ENCODE data around the gene CENPC. TPM values are rescaled to one million over a fixed set of nuclear protein-coding genes. Genes with fewer than 3 reads are reported as not detected.
A peak's percentile ranks its signal among the peaks of the same experiment; 100 is the strongest.
"Not testable (repeated sequence)": the region's sequence is repeated elsewhere in the genome, so short reads cannot be mapped to it uniquely, and the experiment has no call there.

The CENPC gene
- total RNA-seq, 1 experiment from 2014 or later, result 36.4 TPM

DNA sequence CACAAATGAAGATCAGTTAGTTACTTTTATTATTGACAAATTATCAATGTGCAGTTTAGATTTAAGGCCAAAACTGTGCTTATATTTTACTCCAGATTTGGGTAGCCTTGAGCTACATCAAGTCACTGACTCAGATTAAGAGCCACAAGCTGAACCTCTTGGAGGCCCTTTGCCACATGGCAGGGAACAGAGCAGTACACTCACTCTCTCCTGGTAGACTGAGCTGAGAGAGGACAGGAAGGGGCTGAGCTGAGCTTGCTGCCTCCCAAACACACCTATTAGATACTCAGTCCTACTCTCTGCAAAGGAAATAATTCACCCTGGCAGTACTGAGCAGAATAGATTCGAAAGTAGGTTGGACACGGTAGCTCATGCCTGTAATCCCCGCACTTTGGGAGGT, 21.0 kb upstream of the CENPC start:
- no peaks in the 10 kb centered on the region for H3K36me3 ChIP-seq
- H3K4me1 ChIP-seq, result peaks cover 3% of the 10 kb centered on the region; the same call in 1 of the 2 replicates
- H3K27ac ChIP-seq, result no peak overlapping the region
- H3K9me3 ChIP-seq (replicated peaks), result no peaks in the 10 kb centered on the region
- DNase-seq, result no peak
- no peaks in the 10 kb centered on the region for H3K27me3 ChIP-seq
- no peak overlapping the region for H3K4me3 ChIP-seq

DNA sequence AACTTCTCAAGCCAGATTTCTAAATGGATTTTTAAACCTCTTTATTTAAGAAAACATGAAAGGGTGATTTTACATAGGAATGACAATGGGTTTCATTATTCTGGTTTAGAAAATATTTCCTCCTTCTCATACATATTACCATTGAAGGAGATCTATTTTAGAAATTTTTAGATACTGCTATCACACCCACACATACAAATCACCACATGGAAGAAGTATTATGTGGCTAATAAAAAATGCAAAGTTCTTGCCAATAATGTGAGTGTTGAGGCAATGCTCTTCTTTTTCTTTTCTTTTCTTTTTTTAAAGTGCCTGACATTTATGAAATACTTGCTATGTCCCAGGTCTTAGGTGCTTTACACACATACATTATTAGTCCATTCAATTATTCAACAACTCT, 20.0 kb upstream of the CENPC start:
- peaks cover 9% of the 10 kb centered on the region; the same call in 1 of the 2 replicates for H3K4me1 ChIP-seq
- no peak overlapping the region for H3K4me3 ChIP-seq
- no peaks in the 10 kb centered on the region for H3K9me3 ChIP-seq (replicated peaks)
- no peak for DNase-seq
- no peaks in the 10 kb centered on the region for H3K36me3 ChIP-seq
- no peak overlapping the region for H3K27ac ChIP-seq
- H3K27me3 ChIP-seq, result no peaks in the 10 kb centered on the region

DNA sequence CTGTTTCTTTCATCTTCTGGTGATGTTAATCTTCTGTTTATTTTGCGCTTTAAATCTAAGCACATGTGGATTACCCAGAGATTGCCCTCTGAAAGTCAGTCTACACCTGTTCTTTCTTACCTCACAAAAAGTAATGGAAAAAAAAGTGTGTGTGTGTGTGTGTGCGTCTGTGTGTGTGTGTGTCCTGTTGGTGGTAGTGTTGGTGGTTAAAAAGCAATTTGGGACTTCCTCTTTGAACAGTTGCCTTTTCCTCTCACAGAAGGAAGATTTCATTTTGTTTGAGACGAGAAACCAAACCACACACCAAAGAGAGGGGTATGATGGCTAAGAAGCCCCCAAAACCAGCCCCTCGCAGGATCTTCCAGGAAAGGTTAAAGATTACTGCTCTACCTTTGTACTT, 13.2 kb upstream of the CENPC start, which contains the start of gene STAP1:
Gene STAP1, plus strand, starts transcription at position 235 of the 400 bp plus-strand sequence. Its CDS starts 83 bp downstream, at position 318.
- Histone ChIP-seq H3K27me3 (no peaks in the 10 kb centered on the region), H3K9me3 (replicated peaks) (no peaks in the 10 kb centered on the region), H3K4me1 (peaks cover 25% of the 10 kb centered on the region), H3K27ac (no peak within 1 kb of the TSS; the same call in 1 of the 2 replicates), H3K36me3 (no peaks in the 10 kb centered on the region), H3K4me3 (no peak within 1 kb of the TSS)
- peak; percentile 33 to 68 for DNase-seq

DNA sequence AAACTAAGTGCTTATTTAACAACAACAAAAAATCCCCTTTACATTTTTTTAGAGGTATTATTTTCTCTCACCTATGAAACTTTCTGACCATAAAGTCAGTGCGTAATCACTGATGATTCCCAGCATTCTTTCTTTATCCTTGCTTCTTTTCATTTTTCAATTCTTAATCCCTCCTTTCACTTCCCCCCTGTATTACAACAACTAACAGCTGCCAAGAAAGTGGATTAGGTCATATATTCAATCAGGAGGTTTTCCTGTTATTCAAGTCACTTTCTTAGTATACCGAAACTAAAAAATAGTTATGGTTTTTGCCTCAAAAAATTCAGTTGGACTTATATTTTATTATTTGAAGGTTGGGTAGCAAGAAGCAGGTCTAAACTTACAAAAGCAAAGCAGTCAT, 11.1 kb upstream of the CENPC start:
- H3K27me3 ChIP-seq, result no peaks in the 10 kb centered on the region

DNA sequence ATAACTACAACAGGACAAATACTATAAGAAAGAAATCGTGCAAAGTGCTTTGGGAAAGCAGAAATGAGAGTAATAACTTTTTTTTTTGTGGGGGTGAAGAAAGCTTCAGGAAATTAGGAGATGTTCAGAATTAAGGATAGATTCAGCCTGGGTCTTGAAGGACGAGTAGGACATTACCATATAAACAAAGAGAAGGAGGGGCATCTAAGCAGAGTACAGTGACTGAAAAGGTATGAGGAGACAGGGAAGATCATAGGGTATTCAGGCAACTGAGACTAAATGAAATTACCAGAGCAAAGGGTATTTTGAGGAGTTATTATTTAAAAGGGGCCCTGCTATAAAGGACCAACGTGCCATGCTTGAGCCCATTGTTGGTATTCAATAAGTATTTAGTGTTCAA, 10.1 kb upstream of the CENPC start:
- Histone ChIP-seq H3K4me1 (peaks cover 16% of the 10 kb centered on the region), H3K36me3 (no peaks in the 10 kb centered on the region), H3K9me3 (replicated peaks) (no peaks in the 10 kb centered on the region), H3K27me3 (no peaks in the 10 kb centered on the region), H3K4me3 (no peak overlapping the region), H3K27ac (no peak overlapping the region)
- no peak for DNase-seq

More for the DNA sequence above, 11.1 kb upstream of the CENPC start:
- no peaks in the 10 kb centered on the region for H3K36me3 ChIP-seq
- H3K4me3 ChIP-seq, result no peak overlapping the region
- H3K27ac ChIP-seq, result no peak overlapping the region
- DNase-seq, result peak in 1 of 2 experiments; percentile 37
- no peaks in the 10 kb centered on the region for H3K9me3 ChIP-seq (replicated peaks)
- H3K4me1 ChIP-seq, result peaks cover 23% of the 10 kb centered on the region

DNA sequence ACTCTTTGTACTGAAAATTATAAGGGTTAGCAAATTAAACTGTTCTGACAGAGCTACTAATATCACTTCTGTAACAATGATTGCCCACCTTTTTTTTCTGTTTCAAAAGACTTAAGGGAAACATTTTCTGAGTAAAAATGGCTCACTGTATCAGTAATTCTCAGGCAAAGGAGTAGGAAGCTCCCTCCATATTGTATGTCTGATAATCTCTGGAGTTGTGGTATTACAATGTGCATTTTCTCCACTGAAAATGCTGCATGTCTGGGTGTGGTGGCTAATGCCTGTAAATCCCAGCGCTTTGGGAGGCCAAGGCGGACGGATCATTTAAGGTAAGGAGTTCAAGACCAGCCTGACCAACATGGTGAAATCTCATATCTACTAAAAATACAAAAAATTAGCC, 8.8 kb upstream of the CENPC start:
- H3K4me1 ChIP-seq, result peaks cover 16% of the 10 kb centered on the region
- DNase-seq, result no peak
- no peak overlapping the region for H3K27ac ChIP-seq
- no peaks in the 10 kb centered on the region for H3K9me3 ChIP-seq (replicated peaks)
- no peaks in the 10 kb centered on the region for H3K27me3 ChIP-seq
- no peaks in the 10 kb centered on the region for H3K36me3 ChIP-seq
- no peak overlapping the region for H3K4me3 ChIP-seq

DNA sequence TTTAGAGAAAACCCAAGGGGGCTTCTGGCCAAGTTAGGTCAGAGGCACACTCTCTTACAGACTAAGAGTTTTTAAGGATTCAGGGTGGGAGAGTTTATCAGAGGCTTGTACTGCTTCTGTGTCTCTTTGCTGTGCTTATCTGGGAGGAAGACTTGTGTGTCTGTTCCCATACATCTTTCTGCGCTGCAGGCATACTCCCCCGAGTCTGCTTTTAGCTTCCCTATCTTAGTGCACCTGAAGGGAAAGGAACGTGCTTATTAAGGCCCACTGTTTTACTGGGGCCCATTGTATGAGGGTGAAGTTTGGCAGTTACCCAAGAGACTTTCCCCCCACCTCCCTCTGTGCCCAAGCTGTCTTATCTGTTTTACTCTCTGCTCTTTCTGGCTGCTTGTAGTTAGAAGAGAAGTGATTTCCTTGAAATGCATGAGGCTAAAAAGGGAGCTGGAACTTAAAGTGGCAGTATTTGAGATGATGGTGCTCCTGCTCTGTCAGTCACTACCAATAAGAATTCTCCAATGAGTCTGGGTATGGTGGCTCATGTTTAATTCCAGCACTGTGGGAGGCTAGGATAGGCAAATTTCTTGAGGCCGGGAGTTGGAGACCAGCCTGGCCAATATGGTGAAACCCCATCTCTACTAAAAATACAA, 7.0 kb upstream of the CENPC start:
- not testable (repeated sequence) for H3K27me3 ChIP-seq; H3K4me3 ChIP-seq; H3K9me3 ChIP-seq (replicated peaks); H3K27ac ChIP-seq; H3K4me1 ChIP-seq; DNase-seq; H3K36me3 ChIP-seq

DNA sequence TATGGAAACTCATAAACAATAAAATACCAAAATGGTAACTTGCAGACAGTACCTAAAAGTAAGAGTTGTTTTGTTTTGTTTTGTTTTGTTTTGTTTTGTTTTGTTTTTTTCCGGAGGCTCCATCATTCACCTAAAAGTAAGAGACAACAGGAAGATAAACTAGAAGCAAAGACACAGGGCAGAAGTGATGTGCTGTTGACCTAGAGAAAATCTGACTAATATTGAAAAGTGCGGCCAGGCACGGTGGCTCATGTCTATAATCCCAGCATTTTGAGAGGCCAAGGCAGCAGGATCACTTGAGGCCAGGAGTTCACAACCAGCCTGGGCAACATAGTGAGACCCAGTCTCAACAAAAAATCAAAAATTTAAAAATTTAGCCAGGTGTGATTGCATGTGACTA, 5.6 kb upstream of the CENPC start:
- H3K36me3 ChIP-seq, result no peaks in the 10 kb centered on the region
- DNase-seq, result no peak
- no peak overlapping the region for H3K4me3 ChIP-seq
- peaks cover 4% of the 10 kb centered on the region for H3K4me1 ChIP-seq
- H3K9me3 ChIP-seq (replicated peaks), result no peaks in the 10 kb centered on the region
- no peak overlapping the region for H3K27ac ChIP-seq
- H3K27me3 ChIP-seq, result no peaks in the 10 kb centered on the region

DNA sequence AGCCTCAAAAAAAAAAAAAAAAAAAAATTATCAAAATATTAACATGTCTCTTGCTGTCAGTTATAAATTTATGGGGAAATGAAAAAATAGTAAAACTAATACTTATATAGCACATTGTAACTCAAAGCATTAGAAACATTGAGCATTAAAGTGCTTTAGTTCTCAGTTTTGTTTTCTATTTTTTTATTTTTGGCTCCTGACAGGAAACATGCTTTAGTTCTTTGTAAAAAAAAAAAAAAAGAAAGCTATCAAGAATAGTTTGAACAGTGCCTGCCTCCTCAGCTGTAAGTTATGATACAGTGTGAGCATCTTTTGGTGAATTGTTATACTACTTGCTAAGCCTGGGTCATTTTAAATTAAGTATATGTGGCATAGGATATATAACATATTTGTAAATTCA, 5.1 kb upstream of the CENPC start:
- H3K36me3 ChIP-seq, result no peaks in the 10 kb centered on the region
- H3K4me3 ChIP-seq, result no peak overlapping the region
- H3K9me3 ChIP-seq (replicated peaks), result no peaks in the 10 kb centered on the region
- DNase-seq, result no peak
- no peak overlapping the region for H3K27ac ChIP-seq
- peaks cover 4% of the 10 kb centered on the region for H3K4me1 ChIP-seq
- H3K27me3 ChIP-seq, result no peaks in the 10 kb centered on the region

DNA sequence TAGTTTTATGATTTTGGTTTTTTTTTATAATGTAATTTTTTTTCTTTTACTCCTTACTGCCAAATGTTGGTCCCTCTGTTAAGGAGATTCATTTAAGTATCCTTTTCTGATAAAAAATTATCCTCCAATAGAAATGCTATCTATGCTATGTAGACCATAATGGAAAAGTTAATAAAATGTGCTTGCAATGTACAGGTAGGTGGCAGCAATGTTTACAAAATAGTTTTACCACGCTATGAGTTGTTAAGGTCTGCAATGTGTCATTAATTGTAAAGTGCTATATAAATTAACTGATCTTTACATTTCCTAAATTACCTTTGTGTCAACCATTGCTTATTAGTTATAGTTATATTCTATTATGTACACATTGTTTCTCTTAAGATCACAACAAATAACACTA, 3.8 kb upstream of the CENPC start:
- H3K4me3 ChIP-seq, result no peak overlapping the region
- peaks cover 4% of the 10 kb centered on the region for H3K4me1 ChIP-seq
- H3K9me3 ChIP-seq (replicated peaks), result no peaks in the 10 kb centered on the region
- no peaks in the 10 kb centered on the region for H3K36me3 ChIP-seq
- no peaks in the 10 kb centered on the region for H3K27me3 ChIP-seq
- no peak overlapping the region for H3K27ac ChIP-seq
- peak in 1 of 2 experiments; percentile 29 for DNase-seq

DNA sequence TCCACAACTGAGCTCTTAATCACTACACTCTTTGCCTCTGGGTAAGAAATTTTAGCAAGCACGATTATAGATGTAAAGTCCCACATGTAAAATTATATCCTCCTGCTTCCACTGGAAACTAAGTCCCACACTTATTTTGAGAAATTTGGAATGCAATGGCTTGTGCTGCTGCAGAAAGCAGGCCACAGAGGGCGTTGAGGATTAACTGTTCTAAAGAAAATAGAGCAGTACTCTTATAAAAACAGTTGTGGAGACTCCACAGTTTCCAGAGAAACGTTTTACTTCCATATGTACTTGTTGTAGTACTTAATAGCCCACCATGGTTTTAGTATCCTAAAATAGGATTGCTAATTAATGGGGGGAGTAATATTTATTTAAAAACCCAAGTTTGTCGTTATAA, 1.7 kb upstream of the CENPC start:
- no peaks in the 10 kb centered on the region for H3K9me3 ChIP-seq (replicated peaks)
- peaks cover 4% of the 10 kb centered on the region for H3K4me1 ChIP-seq
- H3K27me3 ChIP-seq, result no peaks in the 10 kb centered on the region
- H3K27ac ChIP-seq, result no peak overlapping the region
- no peak for DNase-seq
- H3K4me3 ChIP-seq, result no peak overlapping the region
- peaks cover 4% of the 10 kb centered on the region for H3K36me3 ChIP-seq

DNA sequence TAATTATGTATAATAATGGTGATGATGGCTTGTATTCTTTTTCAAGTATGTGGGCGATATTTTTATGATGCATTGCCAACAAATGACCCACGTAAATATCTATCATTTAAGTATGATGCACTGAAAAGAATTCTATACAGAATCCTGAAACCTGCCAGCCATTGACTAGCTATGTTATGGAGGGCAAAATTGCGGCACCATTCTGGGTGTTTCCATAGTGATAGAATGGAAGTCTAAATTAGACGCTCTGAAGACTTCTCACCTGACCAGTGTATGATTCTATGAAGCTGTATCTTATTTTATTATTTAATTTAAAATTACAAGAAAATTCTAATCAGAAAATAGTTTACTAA, 677 bp upstream of the CENPC start:
- Histone ChIP-seq H3K4me3 (peak overlapping the region; percentile 89), H3K9me3 (replicated peaks) (no peaks in the 10 kb centered on the region), H3K4me1 (peaks cover 4% of the 10 kb centered on the region), H3K27ac (peak overlapping the region; percentile 90; the same call in 1 of the 2 replicates), H3K27me3 (no peaks in the 10 kb centered on the region), H3K36me3 (peaks cover 14% of the 10 kb centered on the region)
- peak; percentile 28 to 48 for DNase-seq

DNA sequence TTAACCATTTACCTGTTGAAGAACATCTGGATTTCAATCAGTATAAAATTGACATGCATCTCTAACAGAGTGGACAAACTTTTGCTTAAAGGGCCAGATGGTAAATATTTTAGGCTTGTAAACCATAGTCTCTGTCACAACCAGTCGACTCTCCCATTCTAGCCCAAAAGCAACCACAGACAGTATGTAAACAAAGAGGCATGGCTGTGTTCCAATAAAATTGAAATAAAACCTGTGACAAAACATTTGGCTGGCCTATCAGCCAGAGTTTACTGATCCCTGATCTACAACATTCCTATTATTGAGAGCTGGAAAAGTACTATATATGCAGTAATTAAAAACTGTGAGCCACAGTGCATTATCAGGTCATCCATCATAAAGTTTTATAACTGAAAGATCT, 3.2 kb downstream of the CENPC start:
- peaks cover 4% of the 10 kb centered on the region for H3K4me1 ChIP-seq
- DNase-seq, result no peak
- H3K36me3 ChIP-seq, result peaks cover 50% of the 10 kb centered on the region
- H3K27me3 ChIP-seq, result no peaks in the 10 kb centered on the region
- H3K4me3 ChIP-seq, result no peak overlapping the region
- no peaks in the 10 kb centered on the region for H3K9me3 ChIP-seq (replicated peaks)
- H3K27ac ChIP-seq, result no peak overlapping the region

DNA sequence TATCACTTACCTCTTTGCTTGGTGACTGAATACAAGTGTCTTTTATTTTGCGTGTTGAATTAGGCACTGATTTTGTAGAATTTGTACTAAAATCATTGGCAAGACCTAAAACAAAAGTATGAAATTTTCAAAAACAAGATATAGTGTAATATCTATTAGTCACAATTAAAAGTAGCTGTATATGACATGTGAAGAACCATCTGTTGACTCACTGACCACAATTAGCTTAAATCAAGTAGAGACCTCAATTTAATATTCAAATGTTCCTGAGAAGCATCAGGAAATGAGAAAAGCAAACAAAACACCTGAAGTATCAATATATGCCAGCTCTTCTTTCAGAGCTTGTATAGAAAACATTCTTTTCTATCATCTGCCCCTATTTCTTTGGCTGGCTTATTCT, 5.5 kb downstream of the CENPC start:
- Histone ChIP-seq H3K36me3 (peaks cover 69% of the 10 kb centered on the region), H3K4me3 (no peak overlapping the region), H3K9me3 (replicated peaks) (no peaks in the 10 kb centered on the region), H3K27ac (no peak overlapping the region), H3K27me3 (no peaks in the 10 kb centered on the region), H3K4me1 (no peaks in the 10 kb centered on the region)
- DNase-seq, result no peak

DNA sequence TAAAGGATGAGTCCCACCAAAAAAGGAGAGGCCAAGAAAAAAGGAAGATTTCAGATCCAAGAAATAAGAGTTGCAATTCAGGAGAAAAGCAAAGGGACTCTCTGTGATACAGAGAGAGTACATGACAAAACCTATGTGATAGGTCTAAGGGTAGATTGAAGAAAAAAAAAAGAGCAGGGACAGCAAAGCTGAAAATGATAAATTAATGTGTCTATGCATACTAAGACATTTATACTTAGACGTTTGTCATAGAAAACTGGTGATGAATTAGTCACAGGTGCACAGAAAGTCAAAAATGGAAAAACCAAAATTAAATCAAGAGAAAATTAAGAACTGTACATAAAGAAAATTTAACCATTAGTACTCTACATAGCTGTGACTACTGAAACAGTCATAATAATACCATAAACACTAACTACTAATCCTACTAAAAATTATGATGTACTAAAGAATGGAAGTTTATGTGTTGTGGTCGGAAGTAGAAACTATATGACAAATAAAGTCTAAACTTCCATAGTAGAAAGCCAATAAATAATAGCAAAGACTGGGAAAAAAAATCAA, 9.9 kb downstream of the CENPC start:
- H3K9me3 ChIP-seq (replicated peaks), result no peaks in the 10 kb centered on the region; the same call in 1 of the 2 replicates
- H3K4me3 ChIP-seq, result no peak overlapping the region
- peaks cover 10% of the 10 kb centered on the region for H3K4me1 ChIP-seq
- no peaks in the 10 kb centered on the region for H3K27me3 ChIP-seq
- no peak for DNase-seq
- H3K27ac ChIP-seq, result no peak overlapping the region
- peaks cover 73% of the 10 kb centered on the region for H3K36me3 ChIP-seq

DNA sequence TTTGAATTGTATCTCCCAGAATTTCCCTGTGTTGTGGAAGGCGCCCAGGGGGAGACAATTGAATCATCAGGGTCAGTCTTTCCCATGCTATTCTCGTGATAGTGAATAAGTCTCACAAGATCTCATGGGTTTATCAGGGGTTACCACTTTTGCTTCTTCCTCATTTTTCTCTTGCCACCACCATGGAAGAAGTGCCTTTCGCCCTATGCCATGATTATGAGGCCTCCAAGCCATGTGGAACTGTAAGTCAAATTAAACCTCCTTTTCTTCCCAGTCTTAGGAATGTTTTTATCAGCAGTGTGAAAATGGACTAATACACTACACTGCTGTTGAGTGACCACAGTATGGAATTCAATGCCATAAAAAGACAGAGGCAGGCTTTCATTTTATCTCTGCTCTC, 12.2 kb downstream of the CENPC start:
- peaks cover 75% of the 10 kb centered on the region for H3K36me3 ChIP-seq
- H3K4me3 ChIP-seq, result no peak overlapping the region
- H3K9me3 ChIP-seq (replicated peaks), result no peaks in the 10 kb centered on the region; the same call in 1 of the 2 replicates
- no peaks in the 10 kb centered on the region for H3K27me3 ChIP-seq
- peaks cover 13% of the 10 kb centered on the region for H3K4me1 ChIP-seq
- H3K27ac ChIP-seq, result no peak overlapping the region
- DNase-seq, result no peak
